Type B pancreatic cell (in vitro differentiated cells): Measurements from ENCODE around the gene MYO5B. TPM values are rescaled to one million over a fixed set of nuclear protein-coding genes. Genes with fewer than 3 reads are reported as not detected.

Experiments used
- DNase-seq: peaks from one replicate; pipeline ENCODE4 v3.0.0; 2021; ENCODE audit warnings: mixed read lengths; ENCODE audit not compliant: unreplicated experiment; ENCODE audit errors: extremely low spot score
- H3K27ac Mint-ChIP-seq: 2 replicates; pipeline ENCODE4 v1.8.0; 2021; ENCODE audit warnings: mild to moderate bottlenecking, mixed read lengths
- H3K27me3 Mint-ChIP-seq: 2 replicates; pipeline ENCODE4 v1.8.0; 2021; ENCODE audit warnings: mixed read lengths
- H3K36me3 Mint-ChIP-seq: 2 replicates; pipeline ENCODE4 v1.8.0; 2021; ENCODE audit warnings: mixed read lengths
- H3K4me1 Mint-ChIP-seq: one replicate; pipeline ENCODE4 v1.8.0; 2021; ENCODE audit warnings: mixed read lengths; ENCODE audit not compliant: unreplicated experiment
- H3K4me3 Mint-ChIP-seq: 2 replicates; pipeline ENCODE4 v1.8.0; 2021; ENCODE audit warnings: mild to moderate bottlenecking, mixed read lengths
- H3K9me3 Mint-ChIP-seq: 2 replicates; pipeline ENCODE4 v1.8.0; 2021; ENCODE audit warnings: mixed read lengths
- CTCF ChIP-seq: fragments of 200-600 bp; sonication (generic); conservative IDR thresholded peaks from 2 replicates; pipeline ENCODE4 v1.5.0; 2021; ENCODE audit warnings: antibody characterized with exemption, mild to moderate bottlenecking
- total RNA-seq: library from RNA; stranded (reverse); gene quantifications from 2 replicates; pipeline ENCODE4 v1.2.1, GENCODE V29; 2021; ENCODE audit warnings: low replicate concordance

The MYO5B gene
- total RNA-seq, 1 donor from 2014 or later = 51.7 TPM

- Mint-ChIP-seq H3K27me3 (no peaks in the 10 kb centered on the region), H3K36me3 (peaks cover 20% of the 10 kb centered on the region), H3K9me3 (no peaks in the 10 kb centered on the region), H3K4me3 (no peak overlapping the region), H3K27ac (no peak overlapping the region), H3K4me1 (peaks cover under 1% of the 10 kb centered on the region)
- TF ChIP-seq CTCF = no peak
- DNase-seq = no peak
Measured at GRCh38 chr18:49853011-49853410, 341.9 kb downstream of the MYO5B start.

GRCh38 chr18:49851624-49852023 lies 343.3 kb downstream of the MYO5B start:
- Mint-ChIP-seq H3K36me3 (peaks cover 21% of the 10 kb centered on the region), H3K27me3 (no peaks in the 10 kb centered on the region), H3K4me1 (peaks cover 1% of the 10 kb centered on the region), H3K9me3 (no peaks in the 10 kb centered on the region), H3K27ac (no peak overlapping the region), H3K4me3 (no peak overlapping the region)
- TF ChIP-seq CTCF = no peak
- DNase-seq = no peak

- peak overlapping the region; percentile 96 for H3K27ac Mint-ChIP-seq
- no peak overlapping the region for H3K4me3 Mint-ChIP-seq
- H3K4me1 Mint-ChIP-seq = peaks cover 5% of the 10 kb centered on the region
- H3K36me3 Mint-ChIP-seq = peaks cover 21% of the 10 kb centered on the region
- DNase-seq = no peak
- no peaks in the 10 kb centered on the region for H3K9me3 Mint-ChIP-seq
- no peaks in the 10 kb centered on the region for H3K27me3 Mint-ChIP-seq
- TF ChIP-seq CTCF = no peak
Measured at GRCh38 chr18:49850636-49851035, 344.3 kb downstream of the MYO5B start.

GRCh38 chr18:49849331-49850217 lies 345.4 kb downstream of the MYO5B start:
- peak overlapping the region; percentile 45 for H3K4me3 Mint-ChIP-seq
- peaks cover 21% of the 10 kb centered on the region for H3K36me3 Mint-ChIP-seq
- no peak for DNase-seq
- no peaks in the 10 kb centered on the region for H3K27me3 Mint-ChIP-seq
- H3K27ac Mint-ChIP-seq = peak overlapping the region; percentile 96
- H3K4me1 Mint-ChIP-seq = peaks cover 5% of the 10 kb centered on the region
- H3K9me3 Mint-ChIP-seq = no peaks in the 10 kb centered on the region
- TF ChIP-seq CTCF = no peak

- Mint-ChIP-seq H3K4me1 (peaks cover 5% of the 10 kb centered on the region), H3K9me3 (no peaks in the 10 kb centered on the region), H3K4me3 (no peak overlapping the region), H3K27me3 (no peaks in the 10 kb centered on the region), H3K27ac (peak overlapping the region; percentile 35), H3K36me3 (peaks cover 21% of the 10 kb centered on the region)
- DNase-seq = no peak
- no peak for TF ChIP-seq CTCF
Measured at GRCh38 chr18:49848115-49848514, 346.8 kb downstream of the MYO5B start.
